Embryonic facial prominence (tissue), 1 donor: ENCODE results near the gene SETD3.

Experiments used
- DNase-seq: peaks from one replicate; pipeline ENCODE4 v3.0.0-alpha.2; 2016; ENCODE audit errors: extremely low spot score

The SETD3 gene

DNA sequence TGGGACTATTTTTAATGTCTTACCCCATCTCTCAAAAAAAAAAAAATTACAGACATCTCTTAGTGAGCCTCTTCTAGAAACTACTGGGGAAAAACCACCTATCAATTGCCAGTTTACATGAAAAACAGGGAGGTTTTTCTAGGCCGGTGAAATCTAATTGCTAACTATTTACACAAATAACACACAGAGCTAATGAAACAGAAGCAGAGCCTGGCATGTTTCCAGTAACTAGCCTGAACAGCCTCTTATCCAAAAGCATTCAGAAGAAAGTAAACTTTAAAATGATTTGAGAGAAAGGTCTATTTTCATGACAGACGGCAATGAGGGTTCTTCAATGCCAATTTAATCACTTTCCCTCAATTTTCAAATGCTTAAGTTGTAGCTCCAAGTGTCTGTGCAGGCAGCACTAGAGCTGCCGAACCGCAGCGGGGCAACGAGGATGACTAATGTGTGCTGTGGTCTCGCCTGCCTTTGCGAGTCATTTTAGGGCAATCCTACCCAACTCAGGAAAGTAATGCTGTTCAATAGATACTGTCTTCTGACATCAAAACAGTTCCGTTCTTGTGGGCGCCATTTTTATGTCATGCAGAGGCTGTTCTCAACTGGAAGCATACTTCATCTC is 84.6 kb downstream of the SETD3 start:
- no peak for DNase-seq

DNA sequence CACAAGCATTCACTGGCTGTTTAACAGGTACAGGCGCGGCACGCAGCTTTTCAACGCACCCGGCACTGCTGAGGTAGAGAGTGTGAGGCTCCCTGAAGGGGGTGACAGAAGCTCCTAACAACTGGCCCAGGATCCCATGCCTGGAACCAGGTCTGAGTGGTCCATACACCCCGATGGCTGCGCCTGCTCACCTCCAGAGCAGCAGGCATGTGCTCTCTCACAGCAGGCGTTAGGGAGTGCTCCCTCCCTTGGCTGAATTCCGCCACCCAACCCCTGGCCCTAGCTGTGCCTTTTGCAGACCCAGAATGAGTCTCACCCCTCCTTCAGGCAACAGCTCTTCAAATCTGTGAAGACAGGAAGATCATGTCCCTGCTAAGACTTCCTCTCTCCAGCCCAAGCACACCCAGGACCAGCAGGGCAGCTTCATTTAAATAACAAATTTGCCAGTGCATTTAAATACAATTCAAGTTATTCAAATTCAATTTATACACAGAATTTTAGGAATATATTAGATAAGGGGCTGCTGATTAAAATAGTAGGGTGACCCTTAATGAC is 86.0 kb downstream of the SETD3 start:
- DNase-seq, result no peak

DNA sequence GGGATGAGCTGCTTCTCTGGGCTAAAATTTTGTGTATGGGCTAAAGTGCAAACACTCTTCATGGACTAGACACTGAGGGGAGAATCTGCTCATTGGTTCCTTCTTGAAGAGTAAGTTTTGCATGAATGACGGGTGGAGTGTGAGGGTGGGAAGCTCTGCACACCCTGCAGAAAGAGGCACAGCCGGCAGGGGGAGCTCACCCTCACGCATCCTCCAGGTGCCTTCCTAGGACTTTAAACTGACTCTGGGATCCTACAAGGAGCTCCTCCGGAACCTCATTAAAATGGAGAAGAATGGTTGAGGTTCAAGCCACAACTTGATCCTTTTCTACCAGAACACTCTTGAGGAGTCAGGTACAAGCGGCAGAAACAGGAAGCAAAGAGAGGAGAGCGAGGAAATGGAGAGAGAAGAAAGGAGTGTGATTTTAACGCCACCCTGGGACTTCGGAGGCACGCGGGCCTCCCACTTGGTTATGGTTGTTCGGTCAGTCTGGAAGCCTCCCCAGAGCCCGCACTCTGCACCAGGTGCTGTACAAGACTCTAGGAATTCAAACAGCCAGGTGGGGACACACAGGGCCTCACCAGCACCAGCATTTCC is 87.5 kb downstream of the SETD3 start:
- DNase-seq, result no peak

DNA sequence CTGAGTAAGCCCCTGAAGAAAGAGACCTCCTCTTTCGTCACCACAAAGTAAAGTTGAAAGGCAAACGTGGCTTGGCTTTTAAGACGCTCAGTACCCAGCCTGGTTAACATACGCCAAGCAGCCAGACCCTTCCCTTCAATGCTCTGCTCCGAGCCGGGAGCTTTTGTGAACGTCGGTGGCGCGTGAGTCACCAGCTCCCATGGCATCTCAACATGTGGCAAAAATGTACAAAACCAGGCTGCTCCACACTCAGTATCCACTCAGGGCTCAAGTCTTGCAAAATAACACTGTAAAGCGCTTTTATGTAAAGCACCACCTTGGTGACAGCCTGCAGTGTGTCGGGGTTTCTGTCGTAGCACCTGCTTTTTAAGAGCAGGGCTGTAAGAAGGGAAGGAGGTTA is 89.0 kb downstream of the SETD3 start:
- no peak for DNase-seq

DNA sequence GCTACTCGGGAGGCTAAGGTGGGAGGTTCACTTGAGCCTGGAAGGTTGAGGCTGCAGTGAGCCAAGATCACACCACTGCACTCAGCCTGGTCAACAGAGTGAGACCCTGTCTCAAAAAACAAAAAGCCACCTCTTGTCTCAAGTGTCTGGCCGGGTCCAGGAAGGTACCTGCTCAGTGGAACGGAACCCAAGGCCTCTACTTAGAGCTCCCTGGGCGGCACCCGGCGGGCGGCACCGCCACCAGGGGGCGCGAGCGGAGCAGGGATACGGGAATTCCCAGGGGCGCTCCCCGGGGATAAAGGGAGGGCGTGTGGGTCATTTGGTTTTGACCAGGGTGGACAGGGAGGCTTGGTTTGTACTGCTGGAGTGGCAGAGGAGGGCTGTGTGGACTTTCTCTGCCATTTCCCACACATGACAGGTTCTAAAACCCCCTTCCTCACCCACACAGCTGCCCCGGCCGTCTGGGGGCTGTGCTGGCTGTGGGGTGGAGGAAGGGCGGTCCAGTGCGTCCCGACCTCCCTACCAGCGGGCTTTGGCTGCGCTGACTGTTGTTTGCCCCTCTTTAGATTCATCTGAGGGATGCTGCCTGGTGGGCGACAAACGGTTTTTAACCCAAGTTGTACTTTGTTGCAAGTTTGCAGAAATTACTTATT is 91.4 kb downstream of the SETD3 start:
- no peak for DNase-seq

DNA sequence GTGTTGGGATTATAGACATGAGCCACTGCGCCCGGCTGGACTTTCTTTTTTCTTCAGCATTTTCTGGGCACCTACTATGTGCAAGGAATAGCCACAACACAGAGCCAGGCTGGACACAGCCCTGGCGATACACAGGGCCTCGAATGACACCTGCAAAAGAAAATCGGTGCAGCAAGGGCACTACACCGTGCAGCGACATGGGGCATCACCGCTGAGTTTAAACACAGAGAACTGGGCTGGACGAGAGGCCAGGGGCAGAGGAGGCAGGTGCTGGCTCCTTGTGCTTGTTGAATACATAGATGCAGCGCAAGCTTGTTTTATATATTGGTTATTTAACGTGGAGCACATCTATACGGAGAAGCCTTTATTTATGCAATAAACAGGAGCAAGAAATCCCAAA is 92.4 kb downstream of the SETD3 start:
- no peak for DNase-seq

DNA sequence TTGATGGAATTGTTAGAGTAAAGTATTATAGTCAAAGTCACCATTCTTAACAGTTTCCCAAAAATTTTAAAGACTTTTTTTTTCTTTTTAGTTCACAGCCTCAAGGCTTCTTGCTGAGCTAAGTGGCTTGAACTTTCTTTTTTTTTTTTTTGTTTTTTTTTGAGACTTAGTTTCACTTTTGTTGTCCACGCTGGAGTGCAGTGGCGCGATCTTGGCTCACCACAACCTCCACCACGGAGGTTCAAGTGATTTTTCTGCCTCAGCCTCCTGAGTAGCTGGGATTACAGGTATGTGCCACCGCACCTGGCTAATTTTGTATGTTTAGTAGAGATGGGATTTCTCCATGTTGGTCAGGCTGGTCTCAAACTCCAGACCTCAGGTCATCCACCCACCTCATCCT is 92.8 kb downstream of the SETD3 start:
- DNase-seq, result no peak

DNA sequence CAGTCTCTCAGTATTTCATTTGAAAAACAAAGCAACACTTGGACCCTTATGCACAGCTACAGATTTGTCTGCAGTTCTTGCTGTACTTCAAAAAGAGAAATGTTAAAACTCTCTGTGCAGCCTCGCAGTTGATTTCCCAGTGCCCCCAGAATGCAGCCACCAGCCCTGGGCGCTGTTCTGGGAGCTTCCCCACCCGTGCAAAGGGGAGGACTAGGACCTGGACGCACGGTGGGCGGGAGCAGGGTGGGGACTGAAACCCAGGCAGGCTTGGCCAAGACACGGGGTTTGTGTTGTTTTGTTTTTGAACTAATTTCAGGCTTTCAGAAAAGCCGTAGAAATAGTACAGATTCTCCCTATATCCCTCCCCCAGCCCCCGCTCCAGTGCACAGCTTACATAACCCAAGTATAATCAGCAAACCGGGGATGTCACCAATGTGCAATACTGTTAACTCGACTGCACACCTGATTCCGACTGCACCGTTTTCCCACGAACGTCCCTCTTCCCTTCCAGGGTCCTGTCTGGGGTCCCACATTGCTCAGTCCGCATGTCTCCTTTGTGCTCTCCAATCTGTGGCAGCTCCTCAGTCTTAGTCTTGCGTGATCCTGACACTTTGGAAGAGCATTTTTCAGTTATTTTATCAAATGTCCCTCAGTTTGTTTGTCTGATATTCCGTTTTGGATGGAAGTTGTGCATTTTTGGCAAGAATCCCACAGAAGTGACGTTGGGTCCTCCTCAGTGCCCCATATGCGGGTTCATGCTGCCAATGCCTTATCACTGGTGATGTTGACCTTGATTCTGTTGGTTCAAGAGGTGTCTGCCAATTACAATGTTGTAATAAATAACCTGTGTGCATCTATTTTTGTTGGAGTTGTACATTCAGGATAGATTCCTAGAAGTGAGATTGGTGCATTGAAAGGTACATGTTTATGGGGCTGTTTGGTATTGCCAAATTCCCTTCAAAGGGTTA is 95.9 kb downstream of the SETD3 start:
- no peak for DNase-seq

DNA sequence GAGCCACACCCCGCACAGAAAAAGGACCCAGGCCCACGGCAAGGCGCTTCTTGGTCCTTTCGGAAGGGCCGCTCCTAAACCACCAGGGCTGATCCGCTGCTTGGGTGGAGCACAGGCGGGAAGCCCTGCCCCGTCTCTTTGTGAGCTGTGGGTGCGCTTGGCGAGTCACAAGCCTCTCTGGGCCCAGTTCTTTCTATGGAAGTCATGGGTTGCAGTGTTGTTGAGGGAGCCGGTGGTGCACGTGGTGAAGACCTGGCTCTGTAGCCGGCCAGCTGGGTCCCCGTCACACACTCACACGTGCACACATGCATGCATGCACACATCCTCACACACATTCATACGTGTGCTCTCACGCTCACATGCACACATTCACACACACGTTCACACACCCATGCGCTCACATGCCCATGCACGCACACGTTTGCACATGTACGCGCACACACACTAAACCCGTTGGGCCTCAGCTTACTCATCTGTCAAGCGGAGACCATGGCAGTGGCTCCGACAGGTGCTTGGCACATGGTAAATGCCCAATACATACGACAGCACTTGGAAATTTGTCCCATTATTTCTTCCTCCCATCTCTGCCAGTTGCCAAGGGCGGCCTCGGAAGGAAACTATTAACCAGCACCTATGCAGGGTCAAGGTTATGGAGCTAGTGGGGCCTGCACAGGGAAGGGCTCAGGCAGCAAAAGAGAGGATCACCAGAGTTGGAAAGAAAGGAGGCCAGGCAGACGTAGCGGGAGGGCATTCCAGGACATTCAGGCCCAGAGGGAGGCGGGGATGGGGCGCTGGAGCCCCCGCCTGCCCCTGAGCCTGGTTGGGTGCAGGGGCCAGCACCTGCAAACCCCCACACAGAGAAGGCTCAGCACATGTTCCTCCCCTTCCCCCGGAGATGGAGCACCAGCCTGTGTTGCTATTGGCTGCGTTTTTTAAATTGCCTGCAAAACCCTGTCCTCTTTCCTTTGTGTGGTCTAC is 96.9 kb downstream of the SETD3 start:
- DNase-seq, result no peak

DNA sequence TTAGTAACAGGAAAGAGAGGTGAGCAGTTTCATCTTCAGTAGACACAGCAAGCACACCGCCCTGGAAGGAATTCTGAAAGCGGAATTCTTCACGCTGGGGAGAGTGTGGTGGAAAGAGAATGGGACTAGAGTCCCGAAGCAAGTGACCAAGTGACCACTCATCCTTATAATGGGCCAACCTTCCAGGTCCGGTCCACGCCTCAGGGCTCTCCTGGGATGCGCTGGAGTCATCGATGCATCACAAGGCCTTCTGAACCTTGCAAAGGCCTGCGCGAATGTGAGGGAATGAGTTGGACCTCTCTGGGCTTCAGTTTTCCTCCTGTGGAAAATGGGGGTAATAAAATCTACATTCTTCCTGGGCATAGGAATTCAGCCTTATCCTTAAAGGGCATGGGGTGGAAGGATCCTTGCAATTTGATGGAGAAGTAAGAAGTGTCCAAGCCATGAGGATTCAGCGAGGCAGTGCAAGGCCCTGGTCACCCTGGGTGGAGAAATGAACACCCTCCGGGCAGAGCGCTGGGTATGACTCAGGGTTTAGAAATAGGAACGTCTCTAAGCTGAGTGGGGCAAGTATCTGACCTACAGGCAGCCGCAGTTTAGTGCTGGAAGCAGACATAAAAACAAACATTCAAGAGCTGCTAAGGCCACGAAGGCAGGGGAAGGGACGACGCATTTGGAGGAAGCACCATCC is 97.7 kb downstream of the SETD3 start:
- DNase-seq, result no peak

DNA sequence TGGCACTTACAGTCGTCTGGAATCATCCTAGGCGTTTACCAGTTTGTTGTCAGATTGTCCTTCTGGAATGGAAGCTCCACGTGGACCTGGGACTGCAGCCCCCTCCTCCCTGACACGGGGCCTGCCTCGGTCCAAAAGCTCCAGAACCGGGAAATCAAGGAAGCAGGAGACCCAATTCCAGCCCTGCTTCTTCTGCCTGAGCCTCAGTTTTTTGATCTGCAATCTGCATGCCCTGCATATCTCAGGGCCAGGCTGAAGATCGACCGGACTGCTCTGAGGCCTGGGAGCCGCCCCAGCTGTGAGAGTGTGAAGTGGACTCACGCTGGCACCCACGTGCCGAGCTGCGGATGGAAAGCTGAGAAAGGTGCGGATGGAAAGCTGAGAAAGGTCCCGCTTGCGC is 98.6 kb downstream of the SETD3 start:
- DNase-seq, result no peak

DNA sequence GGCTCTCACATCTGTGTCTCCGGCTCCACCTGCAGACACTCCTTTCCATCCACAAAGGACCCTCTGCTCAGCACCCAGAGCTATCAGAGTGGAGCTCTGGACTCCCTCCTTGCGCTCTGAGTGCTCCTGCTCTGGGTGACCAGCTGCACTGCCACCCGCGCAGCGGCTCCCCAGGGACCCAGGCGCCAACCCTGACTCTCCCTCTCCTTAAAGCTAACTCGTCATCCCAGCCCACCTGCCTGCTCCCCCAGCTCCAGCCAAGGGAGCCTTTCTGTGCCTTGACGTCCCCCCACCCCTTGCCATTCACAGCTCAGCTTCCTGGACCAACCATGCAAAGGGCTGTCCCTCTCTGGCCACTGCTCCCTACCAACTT is 99.0 kb downstream of the SETD3 start:
- DNase-seq, result no peak

DNA sequence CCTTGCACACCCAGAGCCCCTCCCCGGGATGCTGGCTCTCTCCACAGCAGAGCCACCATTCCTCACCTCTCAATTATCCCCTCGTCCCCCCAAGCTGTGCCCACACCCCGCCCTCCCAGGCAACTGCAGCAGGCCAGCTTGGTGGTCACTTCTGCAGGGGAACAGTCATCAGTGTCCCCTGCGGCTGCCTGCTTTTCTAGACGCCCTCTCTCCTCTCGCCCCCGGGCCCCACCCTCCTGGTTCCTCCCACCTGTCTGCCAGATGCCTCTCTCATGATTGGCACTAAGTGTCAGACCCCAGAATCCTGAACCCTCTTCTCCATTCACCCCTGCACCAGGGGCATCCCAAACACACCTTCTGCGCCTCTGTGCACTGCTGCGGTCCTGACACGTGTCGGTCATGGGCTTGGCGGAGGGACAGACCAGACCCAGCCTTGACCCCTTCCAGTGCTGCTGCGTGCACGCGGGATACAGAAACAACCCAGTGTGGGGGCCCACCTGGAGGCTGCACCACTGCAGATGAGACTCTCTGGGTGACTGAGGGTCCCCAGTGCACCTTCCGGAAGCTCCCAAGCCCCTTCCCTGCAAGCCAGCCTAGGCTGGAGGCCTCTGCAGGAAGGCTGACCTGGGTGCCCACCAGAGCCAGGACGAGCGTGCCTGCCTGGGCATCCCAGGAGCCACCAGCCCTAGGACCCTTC is 99.5 kb downstream of the SETD3 start:
- no peak for DNase-seq

DNA sequence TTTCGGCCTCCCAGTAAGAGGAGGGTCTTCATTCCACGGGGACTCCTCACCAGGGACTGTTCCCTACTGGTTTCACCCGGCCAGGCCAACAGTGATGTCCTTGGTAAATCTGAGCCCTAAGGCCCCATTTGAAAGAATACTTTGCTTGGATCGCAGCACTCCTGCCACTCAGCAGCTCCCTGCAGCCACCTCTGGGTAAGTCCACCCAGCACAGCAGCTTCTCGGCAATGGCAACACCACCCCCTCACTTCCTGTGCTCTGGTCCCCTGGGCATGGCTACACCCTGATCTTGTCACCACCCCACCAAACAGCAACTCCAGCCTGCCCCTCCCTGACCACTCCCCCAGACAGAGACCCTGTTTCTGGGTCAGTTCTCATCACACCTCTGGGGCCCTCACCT is 100.3 kb downstream of the SETD3 start:
- no peak for DNase-seq

DNA sequence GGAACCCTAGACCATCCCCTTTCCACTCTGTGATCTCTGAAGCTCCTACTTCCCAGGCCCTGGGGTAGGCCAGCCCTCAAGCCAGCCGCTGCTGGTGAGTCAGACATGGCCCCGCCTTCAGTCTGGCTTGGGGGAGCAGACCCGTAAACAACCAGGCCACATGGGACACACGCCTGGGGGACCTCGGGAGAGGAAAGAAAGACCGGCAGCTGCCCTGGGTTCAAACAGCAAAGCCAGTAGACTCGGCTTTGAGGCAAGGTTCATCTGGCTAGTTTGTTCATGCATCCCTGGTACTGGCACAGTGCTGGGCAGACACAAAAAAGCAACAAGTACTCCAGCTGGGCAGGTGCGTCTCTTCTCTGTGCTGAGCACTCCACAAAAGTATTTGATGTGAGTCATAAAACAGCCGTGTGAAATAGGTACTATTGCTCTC is 101.9 kb downstream of the SETD3 start:
- DNase-seq, result no peak

DNA sequence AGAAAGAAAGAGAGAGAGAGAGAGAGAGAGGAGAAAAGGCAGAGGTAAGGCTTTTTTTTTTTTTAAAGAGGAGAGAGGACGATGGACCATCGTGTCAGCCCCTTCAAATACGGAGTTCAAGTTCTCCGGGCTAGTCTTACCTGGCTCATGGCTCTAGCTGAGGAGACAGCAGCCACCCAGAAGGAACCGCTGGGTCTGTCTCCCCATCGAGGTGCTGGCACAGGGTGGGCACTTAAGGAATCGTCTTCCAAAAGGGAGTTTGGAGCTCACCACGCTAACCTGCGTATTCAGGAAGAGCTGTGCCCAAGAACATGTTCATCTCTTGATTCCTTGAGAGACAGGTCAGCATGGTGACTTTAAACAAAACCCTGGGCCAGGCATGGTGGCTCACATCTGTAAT is 102.7 kb downstream of the SETD3 start:
- no peak for DNase-seq

DNA sequence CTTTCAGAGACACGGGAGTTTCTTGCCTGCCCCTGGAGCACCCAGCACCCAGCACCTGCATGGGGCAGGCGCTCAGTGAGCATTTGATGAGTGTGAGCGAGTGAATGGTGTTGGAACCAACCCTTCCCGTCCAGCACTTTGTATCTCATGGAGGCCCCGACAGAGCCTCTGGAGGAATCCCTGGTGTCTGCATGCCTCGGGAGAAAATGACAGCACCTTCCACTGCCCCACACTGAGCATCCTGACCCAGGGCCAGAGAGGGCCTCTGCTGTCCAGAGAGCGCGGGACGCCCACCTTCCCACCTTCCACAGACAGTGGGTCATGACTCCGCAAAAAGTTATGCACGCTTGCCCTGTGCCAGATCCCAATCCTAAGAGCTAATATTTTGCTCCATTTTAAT is 105.7 kb downstream of the SETD3 start:
- DNase-seq, result no peak

DNA sequence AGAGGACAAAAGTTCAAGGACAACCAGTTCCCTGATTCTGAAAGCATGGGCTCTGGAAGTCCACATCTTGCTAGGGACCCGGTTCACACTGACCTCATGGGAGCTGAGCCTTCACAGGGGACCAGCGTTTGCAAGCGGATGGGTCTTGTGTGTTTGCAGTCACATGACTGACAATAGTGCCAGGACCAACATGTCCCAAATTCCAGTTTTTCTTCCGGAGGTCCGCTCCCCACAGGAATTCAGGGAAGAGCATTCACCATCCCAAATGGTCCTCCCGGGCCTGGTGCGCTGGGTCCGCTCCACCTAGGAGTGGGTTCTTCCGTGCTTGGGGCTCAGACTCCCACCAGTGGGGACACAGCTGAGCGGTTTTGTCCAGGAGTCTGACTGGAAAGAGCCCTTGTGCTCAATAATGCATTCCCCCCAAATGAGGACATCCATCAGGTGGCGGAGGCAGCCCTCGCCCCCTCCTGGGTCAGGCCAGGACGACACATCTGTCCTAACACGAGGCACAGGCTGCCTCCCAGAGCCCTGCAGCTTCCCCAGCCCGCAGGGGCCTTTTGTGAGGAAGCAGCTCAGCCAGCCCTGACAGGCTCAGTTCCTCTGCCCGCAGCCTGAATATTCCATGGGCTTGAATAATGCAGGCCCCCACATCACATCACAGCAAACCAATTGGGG is 116.9 kb downstream of the SETD3 start:
- DNase-seq, result no peak

DNA sequence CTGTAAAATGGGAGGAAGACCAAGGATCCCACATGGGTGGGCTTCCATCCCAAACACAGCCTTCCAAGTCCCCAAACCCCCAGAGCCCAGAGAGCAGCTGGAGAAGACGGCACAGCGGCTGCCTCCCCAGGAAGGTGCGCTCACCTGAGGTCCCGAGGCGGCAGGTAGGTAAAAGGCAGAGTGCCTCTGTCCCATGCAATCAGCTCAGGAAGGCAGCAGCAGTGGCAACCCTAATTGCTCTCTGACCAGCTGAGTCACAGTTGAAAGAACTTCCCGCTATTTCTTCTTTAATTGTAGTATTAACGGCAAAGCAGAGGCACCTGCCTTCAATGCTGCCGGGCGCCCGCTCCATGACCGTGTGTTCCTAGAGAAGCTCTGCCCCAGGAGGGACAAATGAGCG is 117.6 kb downstream of the SETD3 start:
- no peak for DNase-seq
